Lung (tissue), 12 donors: Measurements from ENCODE around the gene LPIN1. TPM values are rescaled to one million over a fixed set of nuclear protein-coding genes. Genes with fewer than 3 reads are reported as not detected.

Experiments
- ATAC-seq: fragments of 200-7000 bp; cut with Tn5 transposase; one replicate; pipeline ENCODE4 v1.9.1; 2020; ENCODE audit warnings: moderate number of reproducible peaks; ENCODE audit not compliant: insufficient read depth, low FRiP score
- DNase-seq, 3 donors: peaks; one replicate each; pipeline ENCODE4 v3.0.0-alpha.2; 2013 to 2017
- H3K27ac ChIP-seq, 2 donors: one replicate each; pipeline ENCODE4 v1.5.1; 2013; ENCODE audit warnings: mild to moderate bottlenecking in 2 of 2, moderate library complexity in 2 of 2, control low read depth in 1 of 2, inconsistent platforms in 1 of 2, low read depth in 1 of 2, low read length in 1 of 2
- H3K27me3 ChIP-seq, 3 donors: one replicate each; pipeline ENCODE4 v1.5.1; 2013; ENCODE audit warnings: low read length in 2 of 3; ENCODE audit not compliant: control insufficient read depth in 3 of 3, insufficient read depth in 3 of 3
- H3K36me3 ChIP-seq, 4 donors: one replicate each; pipeline ENCODE4 v1.5.1; 2013; ENCODE audit warnings: low read length in 4 of 4, mild to moderate bottlenecking in 1 of 4, moderate library complexity in 1 of 4; ENCODE audit not compliant: control insufficient read depth in 4 of 4, insufficient read depth in 4 of 4
- H3K4me1 ChIP-seq, 5 donors: one replicate each; pipeline ENCODE4 v1.5.1; 2013; ENCODE audit warnings: low read length in 5 of 5, mild to moderate bottlenecking in 2 of 5, moderate library complexity in 1 of 5; ENCODE audit not compliant: control insufficient read depth in 5 of 5, insufficient read depth in 5 of 5
- H3K4me3 ChIP-seq: one replicate; pipeline ENCODE4 v1.5.1; 2013; ENCODE audit warnings: mild to moderate bottlenecking, control low read depth, moderate library complexity
- H3K9ac ChIP-seq, 2 donors: one replicate each; pipeline ENCODE4 v1.5.1; 2013; ENCODE audit warnings: low read length in 2 of 2, control low read depth in 1 of 2; ENCODE audit not compliant: insufficient read depth in 1 of 2
- H3K9me3 ChIP-seq, 4 donors: one replicate each; pipeline ENCODE4 v1.5.1; 2013; ENCODE audit warnings: low read length in 3 of 4, mild to moderate bottlenecking in 1 of 4, moderate library complexity in 1 of 4; ENCODE audit not compliant: control insufficient read depth in 4 of 4, insufficient read depth in 3 of 4
- CTCF ChIP-seq: IDR thresholded peaks from 2 replicates; pipeline ENCODE4 v1.5.1; 2012; ENCODE audit warnings: mild to moderate bottlenecking; ENCODE audit errors: control extremely low read depth, extremely low read depth
- whole genome bisulfite sequencing, 2 donors: extraction: QIAGEN DNeasy Blood & Tissue Kit; methylation state at CpG; one replicate each; pipeline ENCODE4 v1.1.7; 2013; 5-methylcytosine and 5-hydroxymethylcytosine counted together
- polyA plus RNA-seq, 2 donors: library from polyadenylated mRNA; stranded (reverse); fragments of 200-250 nt; gene quantifications; one replicate each; pipeline ENCODE4 v1.2.1, GENCODE V29; 2013
- total RNA-seq, 2 donors: library from RNA; depleted of rRNA in 1 of 2; stranded (reverse); fragments of >200 nt in 1 of 2; gene quantifications; one replicate each; pipeline ENCODE4 v1.2.1, GENCODE V29; 2014 to 2021
- donor health status: control.
- donor health status: control.
- donor health status: Bipolar disorder and iron deficiency.
- donor health status: healthy.
- donor health status: DM: yes; HTN: yes; CAD: no.

Gene LPIN1
- total and polyA plus RNA-seq, 4 donors: 14.7 to 43.4 (median 26.0) TPM

GRCh38 chr2:11774600-11774999, 28.2 kb downstream of the LPIN1 start:
- no peak overlapping the region for H3K4me3 ChIP-seq
- DNase-seq: no peak
- H3K27ac ChIP-seq: no peak overlapping the region
- no peak for TF ChIP-seq CTCF
- peaks cover 5 to 28% (median 16%) of the 10 kb centered on the region in 4 donors for H3K36me3 ChIP-seq
- H3K9me3 ChIP-seq: no peaks in the 10 kb centered on the region
- no peak for ATAC-seq
- H3K9ac ChIP-seq: no peak overlapping the region
- no peaks in the 10 kb centered on the region for H3K27me3 ChIP-seq
- H3K4me1 ChIP-seq: peaks cover 0 to 7% (median 0%) of the 10 kb centered on the region in 5 donors
- WGBS, 2 donors: 86 to 90% methylated on average over 7 of the region's 7 CpGs

- ATAC-seq: no peak
- peaks cover 10 to 24% (median 17%) of the 10 kb centered on the region in 4 donors for H3K36me3 ChIP-seq
- peaks cover 0 to 7% (median 0%) of the 10 kb centered on the region in 5 donors for H3K4me1 ChIP-seq
- DNase-seq: no peak
- no peaks in the 10 kb centered on the region for H3K9me3 ChIP-seq
- H3K9ac ChIP-seq: no peak overlapping the region
- WGBS, 2 donors: 41 to 46% methylated on average over 4 of the region's 4 CpGs
- H3K27ac ChIP-seq: no peak overlapping the region
- no peak for TF ChIP-seq CTCF
- no peak overlapping the region for H3K4me3 ChIP-seq
- no peaks in the 10 kb centered on the region for H3K27me3 ChIP-seq
Measured at GRCh38 chr2:11775384-11775783, 29.0 kb downstream of the LPIN1 start.

GRCh38 chr2:11777066-11777782, 30.8 kb downstream of the LPIN1 start:
- no peak for TF ChIP-seq CTCF
- no peaks in the 10 kb centered on the region for H3K27me3 ChIP-seq
- no peak overlapping the region for H3K4me3 ChIP-seq
- H3K27ac ChIP-seq: no peak overlapping the region
- WGBS, 2 donors: 76 to 88% methylated on average over 24 of the region's 24 CpGs
- H3K9me3 ChIP-seq: peaks cover 0 to 1% (median 0%) of the 10 kb centered on the region in 4 donors
- DNase-seq: no peak
- peaks cover 14 to 23% (median 21%) of the 10 kb centered on the region in 4 donors for H3K36me3 ChIP-seq
- peaks cover 0 to 7% (median 0%) of the 10 kb centered on the region in 5 donors for H3K4me1 ChIP-seq
- no peak for ATAC-seq
- H3K9ac ChIP-seq: no peak overlapping the region
